Measurements from ENCODE around the gene SMIM13. TPM values are rescaled to one million over a fixed set of nuclear protein-coding genes. Genes with fewer than 3 reads are reported as not detected.

SMIM13 gene
- total RNA-seq, 1 donor from 2014 or later = 5.8 TPM

DNA sequence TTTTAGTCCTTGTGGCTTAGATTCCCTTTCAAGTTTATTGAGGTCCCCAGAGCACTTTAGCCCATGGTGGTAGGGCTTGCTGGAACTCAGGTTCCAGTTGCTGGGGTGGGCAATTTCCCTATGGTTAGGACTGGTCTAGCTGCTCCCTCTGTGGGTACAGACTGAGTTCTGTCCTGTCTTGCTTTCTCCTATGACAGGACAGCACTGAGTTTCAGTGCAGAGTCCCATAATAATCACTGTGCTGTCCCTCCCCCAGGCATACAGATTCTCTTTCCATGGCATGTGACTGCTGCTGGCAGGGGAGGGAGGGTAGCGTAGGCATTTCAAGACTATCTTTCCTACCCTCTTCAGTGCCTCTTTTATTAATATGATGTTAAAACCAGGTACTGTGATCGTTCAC lies 35.0 kb downstream of the SMIM13 start:
- Mint-ChIP-seq H3K4me3 (no peak overlapping the region), H3K9me3 (no peaks in the 10 kb centered on the region), H3K4me1 (peaks cover 14% of the 10 kb centered on the region), H3K36me3 (ENCODE audit: low read depth) (peaks cover 10% of the 10 kb centered on the region), H3K27me3 (no peaks in the 10 kb centered on the region), H3K27ac (no peak overlapping the region)
- ATAC-seq (ENCODE audit: low read depth) (no peak), DNase-seq (no peak)
- TF ChIP-seq, protein P1, sequence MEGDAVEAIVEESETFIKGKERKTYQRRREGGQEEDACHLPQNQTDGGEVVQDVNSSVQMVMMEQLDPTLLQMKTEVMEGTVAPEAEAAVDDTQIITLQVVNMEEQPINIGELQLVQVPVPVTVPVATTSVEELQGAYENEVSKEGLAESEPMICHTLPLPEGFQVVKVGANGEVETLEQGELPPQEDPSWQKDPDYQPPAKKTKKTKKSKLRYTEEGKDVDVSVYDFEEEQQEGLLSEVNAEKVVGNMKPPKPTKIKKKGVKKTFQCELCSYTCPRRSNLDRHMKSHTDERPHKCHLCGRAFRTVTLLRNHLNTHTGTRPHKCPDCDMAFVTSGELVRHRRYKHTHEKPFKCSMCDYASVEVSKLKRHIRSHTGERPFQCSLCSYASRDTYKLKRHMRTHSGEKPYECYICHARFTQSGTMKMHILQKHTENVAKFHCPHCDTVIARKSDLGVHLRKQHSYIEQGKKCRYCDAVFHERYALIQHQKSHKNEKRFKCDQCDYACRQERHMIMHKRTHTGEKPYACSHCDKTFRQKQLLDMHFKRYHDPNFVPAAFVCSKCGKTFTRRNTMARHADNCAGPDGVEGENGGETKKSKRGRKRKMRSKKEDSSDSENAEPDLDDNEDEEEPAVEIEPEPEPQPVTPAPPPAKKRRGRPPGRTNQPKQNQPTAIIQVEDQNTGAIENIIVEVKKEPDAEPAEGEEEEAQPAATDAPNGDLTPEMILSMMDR (IDR thresholded peaks at IDR 0.05) = no peak
- intact Hi-C loops (cut with micrococcal nuclease) = no loop called here
- CTCF ChIA-PET = interaction anchor here (1.0 kb wide), 1 partner anchor 327 kb away, joined by 3 read pairs; no protein-coding TSS in a partner anchor
- POLR2A ChIA-PET = no interaction called here

DNA sequence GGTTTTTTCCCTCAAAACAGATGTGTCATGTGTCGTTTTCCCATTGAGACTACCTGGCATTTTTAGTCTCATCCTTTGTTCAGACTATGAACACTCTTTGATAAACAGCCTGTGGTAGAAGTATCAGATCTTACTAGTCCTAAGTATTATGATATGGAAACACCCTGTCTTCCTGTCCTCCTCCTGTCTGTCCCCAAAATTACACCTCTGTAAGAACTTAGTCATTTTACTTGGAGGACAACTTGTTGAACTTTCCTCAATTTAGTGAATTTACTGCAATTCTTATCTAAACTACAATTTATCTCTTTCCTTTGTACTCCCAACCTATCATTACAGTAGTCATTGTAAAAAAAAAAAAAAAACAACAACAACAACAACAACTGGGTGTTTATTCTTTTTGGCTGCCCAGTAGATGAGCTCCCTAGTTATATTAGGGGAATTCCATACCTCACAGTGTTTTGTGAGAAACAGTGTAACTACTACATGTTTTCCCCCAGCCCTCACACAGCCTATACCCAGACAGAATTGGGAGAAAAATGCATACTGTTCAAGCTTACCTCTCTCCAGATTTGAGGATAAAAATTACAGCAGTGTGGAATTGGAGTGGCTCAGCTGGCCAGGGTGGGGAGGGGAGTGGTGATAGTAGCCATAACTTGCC lies 36.4 kb downstream of the SMIM13 start:
- H3K36me3 Mint-ChIP-seq (ENCODE audit: low read depth) = peaks cover 18% of the 10 kb centered on the region
- no peaks in the 10 kb centered on the region for H3K9me3 Mint-ChIP-seq
- ChIA-PET POLR2A (no interaction called here), CTCF (no interaction called here)
- no peak for DNase-seq
- peaks cover 20% of the 10 kb centered on the region for H3K4me1 Mint-ChIP-seq
- ATAC-seq (ENCODE audit: low read depth) = no peak
- H3K4me3 Mint-ChIP-seq = no peak overlapping the region
- H3K27me3 Mint-ChIP-seq = no peaks in the 10 kb centered on the region
- intact Hi-C loops (cut with micrococcal nuclease) = no loop called here
- TF ChIP-seq, protein P1 (IDR thresholded peaks at IDR 0.05) = no peak
- H3K27ac Mint-ChIP-seq = no peak overlapping the region

GRCh38 chr6:11130605-11131004 lies 37.0 kb downstream of the SMIM13 start:
- H3K4me1 Mint-ChIP-seq = peaks cover 19% of the 10 kb centered on the region
- CTCF ChIA-PET = no interaction called here
- POLR2A ChIA-PET = no interaction called here
- no peaks in the 10 kb centered on the region for H3K9me3 Mint-ChIP-seq
- TF ChIP-seq, protein P1 (IDR thresholded peaks at IDR 0.05) = no peak
- no peak overlapping the region for H3K27ac Mint-ChIP-seq
- no peak overlapping the region for H3K4me3 Mint-ChIP-seq
- ATAC-seq (ENCODE audit: low read depth) (no peak), DNase-seq (no peak)
- no peaks in the 10 kb centered on the region for H3K27me3 Mint-ChIP-seq
- peaks cover 22% of the 10 kb centered on the region for H3K36me3 Mint-ChIP-seq (ENCODE audit: low read depth)
- intact Hi-C loops (cut with micrococcal nuclease) = no loop called here

DNA sequence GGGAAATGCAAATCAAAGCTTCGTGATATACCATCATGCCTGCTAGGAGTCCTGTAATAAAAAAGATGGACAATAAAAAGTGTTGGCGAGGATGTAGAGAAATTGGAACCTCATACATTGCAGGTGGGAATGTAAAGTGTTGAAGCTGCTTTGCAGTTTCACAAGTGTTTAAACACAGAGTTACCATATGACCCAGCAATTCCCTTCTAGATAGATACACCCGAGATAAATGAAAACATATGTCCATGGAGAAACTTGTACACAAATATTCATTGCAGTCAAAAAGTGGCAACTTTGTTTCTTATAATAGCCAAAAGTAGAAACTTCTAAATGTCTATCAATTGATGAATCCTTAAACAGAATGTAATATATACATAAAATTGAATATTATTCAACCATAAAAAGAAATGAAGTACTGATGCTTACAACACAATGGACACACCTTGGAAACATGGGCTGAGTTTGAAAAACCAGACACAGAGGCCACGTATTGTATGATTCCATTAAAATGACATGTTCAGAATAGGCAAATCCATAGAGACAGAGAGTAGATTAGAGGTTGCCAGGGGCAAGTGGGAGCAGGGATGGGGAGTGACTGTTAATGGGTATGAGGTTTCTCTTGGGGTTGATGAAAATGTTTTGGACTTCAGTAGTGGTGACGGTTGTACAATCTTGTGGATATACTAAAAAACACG lies 38.7 kb downstream of the SMIM13 start:
- Mint-ChIP-seq H3K4me1 (peaks cover 18% of the 10 kb centered on the region), H3K4me3 (no peak overlapping the region), H3K36me3 (ENCODE audit: low read depth) (peaks cover 18% of the 10 kb centered on the region), H3K9me3 (no peaks in the 10 kb centered on the region), H3K27ac (no peak overlapping the region), H3K27me3 (no peaks in the 10 kb centered on the region)
- intact Hi-C loops (cut with micrococcal nuclease) = no loop called here
- POLR2A ChIA-PET = no interaction called here
- no peak for DNase-seq
- no peak for ATAC-seq (ENCODE audit: low read depth)
- TF ChIP-seq, protein P1 (IDR thresholded peaks at IDR 0.05) = no peak
- CTCF ChIA-PET = interaction anchor here (0.9 kb wide), 1 partner anchor 40 kb away, joined by 3 read pairs; no protein-coding TSS in a partner anchor

DNA sequence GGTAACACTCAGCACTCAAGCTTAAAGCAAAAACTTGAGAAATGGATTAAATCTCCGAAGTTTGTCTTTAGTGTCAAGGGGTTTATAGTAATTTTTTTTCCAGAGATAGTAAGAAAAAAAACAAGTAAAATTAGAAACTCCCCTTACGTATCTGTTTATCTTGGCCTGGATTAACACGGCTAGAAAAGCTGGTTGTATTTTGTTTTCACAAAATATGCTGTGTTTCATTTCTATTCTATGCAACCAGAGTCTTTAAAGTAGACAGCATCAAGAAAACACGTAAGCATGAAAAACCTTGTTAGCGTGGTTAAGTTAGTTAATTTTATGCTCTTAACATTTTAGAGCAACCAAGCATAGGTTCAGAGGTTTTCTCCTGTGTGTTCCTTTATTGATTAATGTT lies 39.6 kb downstream of the SMIM13 start:
- ATAC-seq (ENCODE audit: low read depth) (no peak), DNase-seq (no peak)
- CTCF ChIA-PET = no interaction called here
- intact Hi-C loops (cut with micrococcal nuclease) = no loop called here
- Mint-ChIP-seq H3K27me3 (no peaks in the 10 kb centered on the region), H3K27ac (no peak overlapping the region), H3K9me3 (no peaks in the 10 kb centered on the region), H3K4me3 (no peak overlapping the region), H3K4me1 (peaks cover 18% of the 10 kb centered on the region), H3K36me3 (ENCODE audit: low read depth) (peaks cover 14% of the 10 kb centered on the region)
- POLR2A ChIA-PET = no interaction called here
- TF ChIP-seq, protein P1 (IDR thresholded peaks at IDR 0.05) = no peak
